DMS153 treated with DMSO at 0.1 percent for 48 hours (cell line): ENCODE data around the gene LDHB.
"Not testable (repeated sequence)": the region's sequence is repeated elsewhere in the genome, so short reads cannot be mapped to it uniquely, and the experiment has no call there.

Experiments used
- DNase-seq: peaks from one replicate; lab custom pipeline; 2025; ENCODE audit not compliant: unreplicated experiment; lab: John Stamatoyannopoulos, UW

Gene LDHB

GRCh38 chr12:21657326-21658077 lies at the start of gene LDHB:
Gene LDHB, minus strand, starts transcription at chr12:21657842. Its CDS starts 3,171 bp downstream, at chr12:21654671.
- DNase-seq, result peak; percentile 82

- DNase-seq, result no peak
Observed at GRCh38 chr12:21704847-21705246, 47.2 kb upstream of the LDHB start.

- DNase-seq, result no peak
Observed at GRCh38 chr12:21699851-21700250, 42.2 kb upstream of the LDHB start.

- DNase-seq, result peak; percentile 12
Observed at GRCh38 chr12:21697904-21698630, 40.4 kb upstream of the LDHB start.

- DNase-seq, result no peak
Observed at GRCh38 chr12:21696625-21697024, 39.0 kb upstream of the LDHB start.

- DNase-seq, result no peak
Observed at GRCh38 chr12:21695986-21696385, 38.3 kb upstream of the LDHB start.

- no peak for DNase-seq
Observed at GRCh38 chr12:21694660-21695059, 37.0 kb upstream of the LDHB start.

GRCh38 chr12:21691515-21691914 lies 33.9 kb upstream of the LDHB start:
- no peak for DNase-seq

GRCh38 chr12:21690704-21691368 lies 33.2 kb upstream of the LDHB start:
- DNase-seq, result no peak

- DNase-seq, result no peak
Observed at GRCh38 chr12:21683115-21683514, 25.5 kb upstream of the LDHB start.

GRCh38 chr12:21678959-21679358 lies 21.3 kb upstream of the LDHB start:
- DNase-seq, result no peak

- no peak for DNase-seq
Observed at GRCh38 chr12:21677622-21678277, 20.1 kb upstream of the LDHB start.

- no peak for DNase-seq
Observed at GRCh38 chr12:21677204-21677603, 19.6 kb upstream of the LDHB start.

GRCh38 chr12:21676776-21677175 lies 19.1 kb upstream of the LDHB start:
- no peak for DNase-seq

- no peak for DNase-seq
Observed at GRCh38 chr12:21675641-21676040, 18.0 kb upstream of the LDHB start.

- no peak for DNase-seq
Observed at GRCh38 chr12:21675096-21675495, 17.5 kb upstream of the LDHB start.

GRCh38 chr12:21673830-21674552 lies 16.3 kb upstream of the LDHB start:
- not testable (repeated sequence) for DNase-seq

- no peak for DNase-seq
Observed at GRCh38 chr12:21672146-21672545, 14.5 kb upstream of the LDHB start.

- peak; percentile 50 for DNase-seq
Observed at GRCh38 chr12:21666722-21667121, 9.1 kb upstream of the LDHB start.

GRCh38 chr12:21665816-21666215 lies 8.2 kb upstream of the LDHB start:
- no peak for DNase-seq
